K562 (cell line): ENCODE results near the gene PRMT5. TPM values are rescaled to one million over a fixed set of nuclear protein-coding genes. Genes with fewer than 3 reads are reported as not detected.

ENCODE experiments used
- ATAC-seq: fragments of 200-7000 bp; cut with Tn5 transposase; 3 replicates; pipeline ENCODE4 v1.9.1; 2020; ENCODE audit warnings: moderate library complexity
- BruUV-seq: library from RNA; stranded (reverse); fragments of 400-500 nt; replicated peaks from 2 replicates; lab custom pipeline; 2021; lab: Mats Ljungman, UMichigan
- CTCF ChIA-PET: fragments of 300-600 bp; formaldehyde crosslinking; extraction: SDS; loops from one replicate; lab custom pipeline; 2021; ENCODE audit warnings: low intra/inter-chr PET ratio; lab: Yijun Ruan, JAX
- POLR2A ChIA-PET: fragments of 300-600, 350-650 bp; sonication (Branson Sonifier 250); formaldehyde crosslinking; extraction: SDS; loops from one replicate; lab custom pipeline; 2021; ENCODE audit warnings: antibody characterized with exemption, inconsistent platforms; lab: Yijun Ruan, JAX
- DNase-seq, 4 experiments: peaks; one replicate each; pipeline versions ENCODE4 v3.0.0 to v3.0.0-alpha.2; 2011 to 2018; ENCODE audit warnings: low spot score in 3 of 4, mixed read lengths in 3 of 4; ENCODE audit errors: extremely low read depth in 1 of 4
- FAIRE-seq: peaks from 2 replicates; lab custom pipeline; 2011; peaks lifted over from hg19 to GRCh38; lab: Jason Lieb, UNC
- H2AFZ ChIP-seq: 2 replicates; pipeline ENCODE4 v1.6.0; 2011; ENCODE audit warnings: low read depth, low read length, control low read depth, inconsistent platforms
- H3K27ac ChIP-seq: fragments of 200-600 bp; 3 replicates; pipeline ENCODE4 v1.8.0; 2011; ENCODE audit warnings: low read depth, mild to moderate bottlenecking, control low read depth, inconsistent platforms, low read length, moderate library complexity, mixed read lengths; ENCODE audit errors: extremely low read depth
- H3K27me3 ChIP-seq, 2 experiments: fragments of 300-600 bp in 1 of 2; 2 replicates in 1 of 2; 3 replicates in 1 of 2; pipeline versions ENCODE4 v1.6.0 to v1.8.0; 2011; ENCODE audit warnings: inconsistent platforms in 2 of 2, low read length in 2 of 2, mild to moderate bottlenecking in 1 of 2, mixed read lengths in 1 of 2, moderate library complexity in 1 of 2; ENCODE audit not compliant: control insufficient read depth in 2 of 2, insufficient read depth in 2 of 2
- H3K36me3 ChIP-seq: fragments of 300-600 bp; 3 replicates; pipeline ENCODE4 v1.8.0; 2011; ENCODE audit warnings: mild to moderate bottlenecking, low read length, inconsistent platforms; ENCODE audit not compliant: control insufficient read depth, insufficient read depth
- H3K4me1 ChIP-seq, 2 experiments: fragments of 200-600 bp in 1 of 2; replicated peaks in 1 of 2; 2 replicates in 1 of 2; 3 replicates in 1 of 2; pipeline versions ENCODE4 v1.5.1 to v1.8.0; 2011; ENCODE audit warnings: inconsistent platforms in 2 of 2, low read length in 2 of 2, mild to moderate bottlenecking in 1 of 2, mixed read lengths in 1 of 2, moderate library complexity in 1 of 2; ENCODE audit not compliant: control insufficient read depth in 2 of 2, insufficient read depth in 2 of 2
- H3K4me2 ChIP-seq: 2 replicates; pipeline ENCODE4 v1.6.1; 2011; ENCODE audit warnings: low read length, control low read depth, inconsistent platforms, mixed read lengths; ENCODE audit not compliant: insufficient read depth
- H3K4me3 ChIP-seq: fragments of 200-600 bp; sonication (generic), shearing (Covaris generic); 2 replicates; pipeline ENCODE4 v1.5.1; 2016; ENCODE audit warnings: control low read depth, inconsistent platforms
- H3K79me2 ChIP-seq: fragments of 200-600 bp; 3 replicates; pipeline ENCODE4 v1.8.0; 2011; ENCODE audit warnings: low read length, inconsistent platforms; ENCODE audit not compliant: control insufficient read depth, insufficient read depth
- H3K9ac ChIP-seq, 2 experiments: 2 replicates each; pipeline versions ENCODE4 v1.6.0 to v1.6.1; 2011; ENCODE audit warnings: low read depth in 2 of 2, low read length in 2 of 2, control low read depth in 1 of 2, inconsistent platforms in 1 of 2, mild to moderate bottlenecking in 1 of 2, mixed read lengths in 1 of 2; ENCODE audit not compliant: insufficient read depth in 1 of 2
- H3K9me1 ChIP-seq: one replicate; pipeline ENCODE4 v1.6.0; 2011; ENCODE audit warnings: inconsistent platforms, mild to moderate bottlenecking, low read length, moderate library complexity; ENCODE audit not compliant: control insufficient read depth, insufficient read depth
- H3K9me3 ChIP-seq: replicated peaks from 2 replicates; pipeline ENCODE4 v1.5.1; 2011; ENCODE audit warnings: low read depth, low read length, inconsistent platforms; ENCODE audit not compliant: control insufficient read depth, insufficient read depth
- H4K20me1 ChIP-seq: replicated peaks from 2 replicates; pipeline ENCODE4 v1.6.1; 2011; ENCODE audit warnings: low read length, inconsistent platforms, mixed read lengths; ENCODE audit not compliant: control insufficient read depth, insufficient read depth
- BRD9 ChIP-seq: fragments of 450-650 bp; IDR thresholded peaks from 2 replicates; pipeline ENCODE4 v1.6.1; 2018; ENCODE audit warnings: low read depth; ENCODE audit not compliant: partially characterized antibody
- ETV5 ChIP-seq: sonication (generic); formaldehyde crosslinking; IDR thresholded peaks from 2 replicates; pipeline ENCODE4 v1.4.0; 2020; ENCODE audit warnings: low read depth, mild to moderate bottlenecking, missing genetic modification reagents
- GABPA ChIP-seq: fragments of 200-800 bp; sonication (Bioruptor generic); conservative IDR thresholded peaks from 2 replicates; pipeline ENCODE4 v1.6.1; 2016; ENCODE audit warnings: low read depth, missing genetic modification characterization, missing compliant biosample characterization
- HIVEP1 ChIP-seq: fragments of 250-450 bp; sonication (Bioruptor Pico); IDR thresholded peaks from 2 replicates; pipeline ENCODE4 v1.4.0; 2020; ENCODE audit warnings: mild to moderate bottlenecking
- LCOR ChIP-seq: sonication (generic); formaldehyde crosslinking; IDR thresholded peaks from 2 replicates; pipeline ENCODE4 v1.8.0; 2022; ENCODE audit warnings: mild to moderate bottlenecking, missing genetic modification reagents
- NRF1 ChIP-seq, 2 experiments: fragments of 450-650 bp; IDR thresholded peaks in 1 of 2; conservative IDR thresholded peaks in 1 of 2; 2 replicates each; pipeline ENCODE4 v1.6.1; 2014; ENCODE audit warnings: mild to moderate bottlenecking in 2 of 2
- SIN3A ChIP-seq, 2 experiments: fragments of 150-350 bp in 1 of 2; IDR thresholded peaks; 2 replicates each; pipeline ENCODE4 v1.6.1; 2011 to 2016; ENCODE audit warnings: borderline replicate concordance in 2 of 2, low read depth in 2 of 2, low read length in 2 of 2, mild to moderate bottlenecking in 2 of 2, moderate library complexity in 2 of 2; ENCODE audit not compliant: control insufficient read depth in 1 of 2
- TAF9B ChIP-seq: fragments of 450-650 bp; IDR thresholded peaks from 2 replicates; pipeline ENCODE4 v1.6.1; 2018; ENCODE audit warnings: mild to moderate bottlenecking; ENCODE audit not compliant: partially characterized antibody
- ZNF212 ChIP-seq: fragments of 450-650 bp; formaldehyde crosslinking; IDR thresholded peaks from 2 replicates; pipeline ENCODE4 v1.4.0; 2020; ENCODE audit warnings: mild to moderate bottlenecking
- ZNF445 ChIP-seq: fragments of 250-450 bp; sonication (Bioruptor Pico); IDR thresholded peaks from 2 replicates; pipeline ENCODE4 v1.4.0; 2020; ENCODE audit warnings: low read depth, mild to moderate bottlenecking, moderate library complexity
- ZNF561 ChIP-seq: fragments of 450-650 bp; formaldehyde crosslinking; conservative IDR thresholded peaks from 2 replicates; pipeline ENCODE4 v1.4.0; 2020; ENCODE audit warnings: mild to moderate bottlenecking, moderate library complexity
- WGBS: fragments of 100-300 bp; shearing (Covaris generic); methylation state at CpG from one replicate; pipeline ENCODE4 v1.1.6; 2016; ENCODE audit warnings: low coverage, mixed read lengths; ENCODE audit not compliant: insufficient coverage; ENCODE audit errors: missing lambda C conversion rate; 5-methylcytosine and 5-hydroxymethylcytosine counted together
- in situ Hi-C: fragments of 300-500 bp; cut with MboI; formaldehyde crosslinking; loops from 4 replicates; pipeline ENCODE4 v1.15.0; 2018; ENCODE audit warnings: inconsistent platforms, mixed read lengths
- intact Hi-C: fragments of 100-400 bp; cut with micrococcal nuclease; formaldehyde crosslinking; loops from 2 replicates; pipeline ENCODE4 v1.14.2; 2022
- polyA plus RNA-seq, 8 experiments: library from polyadenylated mRNA; depleted of rRNA in 4 of 8; stranded (reverse) in 5 of 8; unstranded in 3 of 8; fragments of >200 nt; fragmentation: Nextera tagmentation in 2 of 8; fragmentation: Illumina TruSeq in 1 of 8; extraction: Ambion mirVana in 2 of 8; extraction: Trizol in 1 of 8; gene quantifications; 2 replicates each; pipeline versions ENCODE4 v1.2.1 to v1.2.3, GENCODE V29; 2011 to 2014; ENCODE audit warnings: inconsistent platforms in 1 of 8, missing spikeins in 1 of 8
- total RNA-seq, 7 experiments: library from RNA; depleted of rRNA in 6 of 7; stranded (reverse); fragments of >200 nt in 6 of 7; fragmentation: Illumina TruSeq in 2 of 7; extraction: Trizol in 2 of 7; gene quantifications; 2 replicates each; pipeline versions ENCODE4 v1.2.1 to v1.2.3, GENCODE V29; 2011 to 2021; ENCODE audit warnings: low replicate concordance in 1 of 7
- TF ChIP-seq, protein P1 (sequence below): fragments of 250-450 bp; sonication (Bioruptor Pico); IDR thresholded peaks from 2 replicates; pipeline ENCODE4 v1.8.0; 2022; ENCODE audit warnings: moderate library complexity, mild to moderate bottlenecking, inconsistent platforms
- TF ChIP-seq, protein P2 (sequence below): fragments of 450-650 bp; IDR thresholded peaks from 2 replicates; pipeline ENCODE4 v1.6.1; 2018; ENCODE audit not compliant: partially characterized antibody
- TF ChIP-seq, protein P3 (sequence below): fragments of 450-650 bp; formaldehyde crosslinking; IDR thresholded peaks from 2 replicates; pipeline ENCODE4 v1.4.0; 2020; ENCODE audit warnings: mild to moderate bottlenecking, moderate library complexity

PRMT5 gene
- total and polyA plus RNA-seq, 9 of the 15 experiments (the other 6 are each of a cell fraction or from before 2014, with no cell fraction given) = 114 to 552 (median 222) TPM

DNA sequence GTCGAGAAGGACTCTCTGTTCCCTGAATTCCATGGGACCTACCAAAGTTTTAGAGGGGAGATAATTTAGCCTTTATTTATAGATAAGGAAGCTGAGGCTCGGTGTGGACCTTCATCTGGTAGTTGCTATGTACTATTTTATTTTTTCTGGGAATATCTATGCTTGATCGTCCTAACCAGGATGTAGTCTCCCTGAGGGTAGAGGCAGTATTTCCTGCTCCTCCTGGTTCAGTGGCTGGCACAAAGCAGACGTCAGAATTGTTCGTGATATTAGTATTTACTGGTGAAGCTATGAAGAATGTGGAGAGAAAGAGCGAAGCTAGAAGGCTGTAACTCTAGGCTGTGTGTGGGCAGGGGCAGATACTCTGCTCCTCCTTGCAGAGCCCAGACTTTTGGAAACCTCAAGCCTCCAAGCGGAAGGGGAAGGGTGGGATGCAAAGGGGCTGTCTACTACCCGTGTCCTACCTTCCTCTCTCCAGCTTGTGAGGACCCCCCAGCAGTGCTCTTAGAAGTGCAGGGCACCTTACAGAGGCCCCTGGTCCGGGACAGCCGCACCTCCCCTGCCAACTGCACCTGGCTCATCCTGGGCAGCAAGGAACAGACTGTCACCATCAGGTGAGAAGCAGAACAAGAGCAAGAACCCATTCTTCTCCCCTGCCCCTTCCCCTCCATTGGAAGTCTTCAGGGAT is 56.2 kb downstream of the PRMT5 start:
- Histone ChIP-seq H3K4me3 (peak overlapping the region; percentile 87), H3K9me3 (no peaks in the 10 kb centered on the region), H3K9me1 (no peaks in the 10 kb centered on the region), H2AFZ (peak overlapping the region; percentile 97), H3K36me3 (peaks cover 42% of the 10 kb centered on the region; the same call in 2 of the 3 replicates), H3K27ac (peak overlapping the region; percentile 98), H4K20me1 (no peaks in the 10 kb centered on the region), H3K4me2 (peak overlapping the region; percentile 95), H3K79me2 (peaks cover 15% of the 10 kb centered on the region), H3K4me1 (peaks cover 12 to 36% of the 10 kb centered on the region in 2 experiments), H3K9ac (peak overlapping the region; percentile 87 to 91; a peak in 3 of 4 replicates), H3K27me3 (no peaks in the 10 kb centered on the region)
- CTCF ChIA-PET = interaction anchor here (0.7 to 2.2 kb wide), 5 partner anchors 9 to 315 kb away, joined by 3 to 18 read pairs (median 4); no protein-coding TSS in a partner anchor
- POLR2A ChIA-PET = interaction anchor here (0.7 to 5.1 kb wide), 9 partner anchors 8 to 83 kb away, joined by 3 to 60 read pairs (median 4); partner anchors contain the start of genes HAUS4, RBM23 and REM2
- BruUV-seq = TSS peak; percentile 52
- intact Hi-C loops = loop anchor here (1.0 to 5.0 kb wide), 5 partner anchors 27 to 113 kb away; partner anchors contain the start of genes PRMT5 and RBM23
- ATAC-seq (no peak), FAIRE-seq (no peak), DNase-seq (no peak)
- in situ Hi-C loops = no loop called here
- WGBS = 39% methylated on average over 9 of the region's 10 CpGs
- TF ChIP-seq SIN3A (IDR thresholded peaks at IDR 0.05; ENCODE audit: borderline replicate concordance in 2 of 2, control insufficient read depth in 1 of 2, low read depth in 2 of 2, low read length in 2 of 2) = 0 out of 4 replicates have a peak, but pooled peaks of 1 of the 2 experiments have one; percentile 15
- no peak for TF ChIP-seq ZNF561 (CRISPR knock-in tag)
- peak; percentile 6; the same call in 1 of the 2 replicates for TF ChIP-seq LCOR (CRISPR knock-in tag)
- no peak for TF ChIP-seq HIVEP1 (CRISPR knock-in tag)
- no peak for TF ChIP-seq ZNF212 (CRISPR knock-in tag)
- TF ChIP-seq TAF9B = peak; percentile 1
- peak; percentile 3 for TF ChIP-seq BRD9
- TF ChIP-seq, protein P1, sequence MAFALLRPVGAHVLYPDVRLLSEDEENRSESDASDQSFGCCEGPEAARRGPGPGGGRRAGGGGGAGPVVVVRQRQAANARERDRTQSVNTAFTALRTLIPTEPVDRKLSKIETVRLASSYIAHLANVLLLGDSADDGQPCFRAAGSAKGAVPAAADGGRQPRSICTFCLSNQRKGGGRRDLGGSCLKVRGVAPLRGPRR (CRISPR knock-in tag) = no peak
- 0 out of 2 replicates have a peak, but pooled peaks have one; percentile 33 for TF ChIP-seq ETV5 (CRISPR knock-in tag)
- TF ChIP-seq, protein P2, sequence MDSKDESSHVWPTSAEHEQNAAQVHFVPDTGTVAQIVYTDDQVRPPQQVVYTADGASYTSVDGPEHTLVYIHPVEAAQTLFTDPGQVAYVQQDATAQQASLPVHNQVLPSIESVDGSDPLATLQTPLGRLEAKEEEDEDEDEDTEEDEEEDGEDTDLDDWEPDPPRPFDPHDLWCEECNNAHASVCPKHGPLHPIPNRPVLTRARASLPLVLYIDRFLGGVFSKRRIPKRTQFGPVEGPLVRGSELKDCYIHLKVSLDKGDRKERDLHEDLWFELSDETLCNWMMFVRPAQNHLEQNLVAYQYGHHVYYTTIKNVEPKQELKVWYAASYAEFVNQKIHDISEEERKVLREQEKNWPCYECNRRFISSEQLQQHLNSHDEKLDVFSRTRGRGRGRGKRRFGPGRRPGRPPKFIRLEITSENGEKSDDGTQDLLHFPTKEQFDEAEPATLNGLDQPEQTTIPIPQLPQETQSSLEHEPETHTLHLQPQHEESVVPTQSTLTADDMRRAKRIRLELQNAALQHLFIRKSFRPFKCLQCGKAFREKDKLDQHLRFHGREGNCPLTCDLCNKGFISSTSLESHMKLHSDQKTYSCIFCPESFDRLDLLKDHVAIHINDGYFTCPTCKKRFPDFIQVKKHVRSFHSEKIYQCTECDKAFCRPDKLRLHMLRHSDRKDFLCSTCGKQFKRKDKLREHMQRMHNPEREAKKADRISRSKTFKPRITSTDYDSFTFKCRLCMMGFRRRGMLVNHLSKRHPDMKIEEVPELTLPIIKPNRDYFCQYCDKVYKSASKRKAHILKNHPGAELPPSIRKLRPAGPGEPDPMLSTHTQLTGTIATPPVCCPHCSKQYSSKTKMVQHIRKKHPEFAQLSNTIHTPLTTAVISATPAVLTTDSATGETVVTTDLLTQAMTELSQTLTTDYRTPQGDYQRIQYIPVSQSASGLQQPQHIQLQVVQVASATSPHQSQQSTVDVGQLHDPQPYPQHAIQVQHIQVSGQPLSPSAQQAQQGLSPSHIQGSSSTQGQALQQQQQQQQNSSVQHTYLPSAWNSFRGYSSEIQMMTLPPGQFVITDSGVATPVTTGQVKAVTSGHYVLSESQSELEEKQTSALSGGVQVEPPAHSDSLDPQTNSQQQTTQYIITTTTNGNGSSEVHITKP = peak; percentile 66
- no peak for TF ChIP-seq ZNF445 (CRISPR knock-in tag)
- TF ChIP-seq, protein P3, sequence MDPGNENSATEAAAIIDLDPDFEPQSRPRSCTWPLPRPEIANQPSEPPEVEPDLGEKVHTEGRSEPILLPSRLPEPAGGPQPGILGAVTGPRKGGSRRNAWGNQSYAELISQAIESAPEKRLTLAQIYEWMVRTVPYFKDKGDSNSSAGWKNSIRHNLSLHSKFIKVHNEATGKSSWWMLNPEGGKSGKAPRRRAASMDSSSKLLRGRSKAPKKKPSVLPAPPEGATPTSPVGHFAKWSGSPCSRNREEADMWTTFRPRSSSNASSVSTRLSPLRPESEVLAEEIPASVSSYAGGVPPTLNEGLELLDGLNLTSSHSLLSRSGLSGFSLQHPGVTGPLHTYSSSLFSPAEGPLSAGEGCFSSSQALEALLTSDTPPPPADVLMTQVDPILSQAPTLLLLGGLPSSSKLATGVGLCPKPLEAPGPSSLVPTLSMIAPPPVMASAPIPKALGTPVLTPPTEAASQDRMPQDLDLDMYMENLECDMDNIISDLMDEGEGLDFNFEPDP (CRISPR knock-in tag) = no peak
- TF ChIP-seq GABPA (tag) = peak; percentile 9; the same call in 1 of the 2 replicates
- TF ChIP-seq NRF1 (conservative IDR thresholded peaks at IDR 0.05 in 1 of 2, IDR thresholded peaks at IDR 0.05 in 1 of 2) = peak; percentile 37 to 60; a peak in 2 of 4 replicates
